IMR-90 (cell line): ENCODE results near the gene LIN7C. TPM values are rescaled to one million over a fixed set of nuclear protein-coding genes. Genes with fewer than 3 reads are reported as not detected.

Source experiments
- ATAC-seq: fragments of 200-7000 bp; cut with Tn5 transposase; 2 replicates; pipeline ENCODE4 v1.9.1; 2020; ENCODE audit warnings: low read depth, mild to moderate bottlenecking, moderate library complexity
- BruUV-seq: library from RNA; stranded (reverse); fragments of 400-500 nt; replicated peaks from 2 replicates; lab custom pipeline; 2021; lab: Mats Ljungman, UMichigan
- CTCF ChIA-PET: fragments of 300-600 bp; formaldehyde crosslinking; extraction: SDS; loops from one replicate; lab custom pipeline; 2021; ENCODE audit warnings: antibody characterized with exemption; lab: Yijun Ruan, JAX
- POLR2A ChIA-PET: fragments of 300-600 bp; sonication (Branson Sonifier 250); formaldehyde crosslinking; loops from one replicate; lab custom pipeline; 2022; ENCODE audit warnings: antibody characterized with exemption; ENCODE audit not compliant: unreplicated experiment; lab: Charles Lee
- DNase-seq: peaks from one replicate; pipeline ENCODE4 v3.0.0; 2013
- H2AFZ ChIP-seq: replicated peaks from 2 replicates; pipeline ENCODE3; 2013; ENCODE audit warnings: low read length, mild to moderate bottlenecking; ENCODE audit not compliant: poor library complexity
- H2AK5ac ChIP-seq: 2 replicates; pipeline ENCODE4 v1.6.1; 2013; ENCODE audit warnings: low read depth, low read length, inconsistent platforms
- H2AK9ac ChIP-seq: replicated peaks from 2 replicates; pipeline ENCODE3; 2013; ENCODE audit warnings: mild to moderate bottlenecking, low read depth, low read length, moderate library complexity; ENCODE audit not compliant: poor library complexity
- H2BK120ac ChIP-seq: 2 replicates; pipeline ENCODE4 v1.6.1; 2013; ENCODE audit warnings: low read depth, low read length, inconsistent platforms
- H2BK15ac ChIP-seq: 3 replicates; pipeline ENCODE4 v1.6.1; 2013; ENCODE audit warnings: low read depth, low read length, inconsistent platforms
- H2BK20ac ChIP-seq: 2 replicates; pipeline ENCODE4 v1.6.1; 2013; ENCODE audit warnings: low read depth, mild to moderate bottlenecking, inconsistent platforms, low read length, moderate library complexity
- H2BK5ac ChIP-seq: 2 replicates; pipeline ENCODE4 v1.6.1; 2013; ENCODE audit warnings: mild to moderate bottlenecking, low read depth, low read length, inconsistent platforms; ENCODE audit not compliant: poor library complexity, severe bottlenecking
- H3K14ac ChIP-seq: replicated peaks from 2 replicates; pipeline ENCODE4 v1.6.1; 2013; ENCODE audit warnings: low read depth, low read length, inconsistent platforms
- H3K18ac ChIP-seq: 2 replicates; pipeline ENCODE4 v1.6.1; 2013; ENCODE audit warnings: low read depth, low read length, control low read depth
- H3K23ac ChIP-seq: 2 replicates; pipeline ENCODE4 v1.6.1; 2013; ENCODE audit warnings: low read depth, low read length, inconsistent platforms
- H3K27ac ChIP-seq: 2 replicates; pipeline ENCODE4 v1.5.1; 2013; ENCODE audit warnings: mild to moderate bottlenecking, control low read depth, low read length; ENCODE audit not compliant: insufficient read depth
- H3K27me3 ChIP-seq: 2 replicates; pipeline ENCODE4 v1.6.1; 2013; ENCODE audit warnings: low read length; ENCODE audit not compliant: control insufficient read depth, insufficient read depth
- H3K36me3 ChIP-seq: 2 replicates; pipeline ENCODE4 v1.6.1; 2013; ENCODE audit warnings: low read length, mixed read lengths; ENCODE audit not compliant: control insufficient read depth, insufficient read depth
- H3K4ac ChIP-seq: 2 replicates; pipeline ENCODE4 v1.6.1; 2013; ENCODE audit warnings: low read depth, low read length, inconsistent platforms
- H3K4me1 ChIP-seq: 2 replicates; pipeline ENCODE4 v1.6.1; 2013; ENCODE audit warnings: low read length, mixed read lengths; ENCODE audit not compliant: control insufficient read depth, insufficient read depth
- H3K4me2 ChIP-seq: 2 replicates; pipeline ENCODE4 v1.6.1; 2013; ENCODE audit warnings: low read depth, mild to moderate bottlenecking, control low read depth, low read length, moderate library complexity
- H3K4me3 ChIP-seq: 2 replicates; pipeline ENCODE4 v1.5.1; 2013; ENCODE audit warnings: low read depth, mild to moderate bottlenecking, control low read depth, low read length, moderate library complexity; ENCODE audit not compliant: insufficient read depth
- H3K56ac ChIP-seq: 2 replicates; pipeline ENCODE4 v1.6.1; 2013; ENCODE audit warnings: low read length, inconsistent platforms; ENCODE audit not compliant: insufficient read depth; ENCODE audit errors: extremely low read depth
- H3K79me1 ChIP-seq, 2 experiments: 2 replicates each; pipeline ENCODE4 v1.6.1; 2013; ENCODE audit warnings: low read length in 2 of 2, inconsistent platforms in 1 of 2, low read depth in 1 of 2
- H3K9ac ChIP-seq: 2 replicates; pipeline ENCODE4 v1.6.1; 2013; ENCODE audit warnings: low read depth, low read length, control low read depth
- H3K9me1 ChIP-seq: 2 replicates; pipeline ENCODE4 v1.6.1; 2013; ENCODE audit warnings: low read length, inconsistent platforms; ENCODE audit not compliant: insufficient read depth
- H3K9me3 ChIP-seq: 2 replicates; pipeline ENCODE4 v1.6.1; 2013; ENCODE audit warnings: low read length; ENCODE audit not compliant: control insufficient read depth, insufficient read depth
- H4K20me1 ChIP-seq: 2 replicates; pipeline ENCODE4 v1.6.1; 2013; ENCODE audit warnings: low read length, inconsistent platforms; ENCODE audit not compliant: insufficient read depth
- H4K5ac ChIP-seq: 2 replicates; pipeline ENCODE4 v1.6.1; 2013; ENCODE audit warnings: mild to moderate bottlenecking, low read depth, low read length, control low read depth
- H4K8ac ChIP-seq, 2 experiments: 2 replicates each; pipeline ENCODE4 v1.6.1; 2013; ENCODE audit warnings: low read depth in 2 of 2, low read length in 2 of 2, control low read depth in 1 of 2, inconsistent platforms in 1 of 2
- H4K91ac ChIP-seq: 2 replicates; pipeline ENCODE4 v1.6.1; 2013; ENCODE audit warnings: low read depth, low read length, inconsistent platforms; ENCODE audit not compliant: insufficient read depth
- MAFK ChIP-seq: IDR thresholded peaks from 2 replicates; pipeline ENCODE4 v1.6.1; 2012; ENCODE audit warnings: low read depth, low read length, improper control_type of control experiment
- RCOR1 ChIP-seq: IDR thresholded peaks from 2 replicates; pipeline ENCODE4 v1.6.1; 2012; ENCODE audit warnings: mild to moderate bottlenecking, low read length, improper control_type of control experiment; ENCODE audit not compliant: insufficient replicate concordance
- dilution Hi-C: fragments of 300-500 bp; cut with HindIII; formaldehyde crosslinking; loops from one replicate; pipeline ENCODE4 v1.14.3; 2018; ENCODE audit warnings: low sequenced_read_pairs; ENCODE audit not compliant: unreplicated experiment
- in situ Hi-C: fragments of 300-500 bp; cut with MboI; formaldehyde crosslinking; loops from 3 replicates; pipeline ENCODE4 v1.14.3; 2019; ENCODE audit warnings: low sequenced_read_pairs, inconsistent platforms, mixed read lengths
- intact Hi-C: fragments of 100-400 bp; cut with micrococcal nuclease; formaldehyde crosslinking; loops from 2 replicates; pipeline ENCODE4 v1.10.0; 2022
- polyA plus RNA-seq, 3 experiments: library from polyadenylated mRNA; depleted of rRNA; stranded (reverse); fragments of >200 nt; gene quantifications; 2 replicates each; pipeline ENCODE4 v1.2.3, GENCODE V29; 2012; ENCODE audit warnings: low replicate concordance in 1 of 3
- total RNA-seq: library from RNA; depleted of rRNA; stranded (reverse); fragments of >200 nt; gene quantifications from 2 replicates; pipeline ENCODE4 v1.2.3, GENCODE V29; 2012

The LIN7C gene
- total and polyA plus RNA-seq, 2 of the 4 experiments (the other 2 are of a cell fraction), result 12.2 to 25.5 TPM

DNA sequence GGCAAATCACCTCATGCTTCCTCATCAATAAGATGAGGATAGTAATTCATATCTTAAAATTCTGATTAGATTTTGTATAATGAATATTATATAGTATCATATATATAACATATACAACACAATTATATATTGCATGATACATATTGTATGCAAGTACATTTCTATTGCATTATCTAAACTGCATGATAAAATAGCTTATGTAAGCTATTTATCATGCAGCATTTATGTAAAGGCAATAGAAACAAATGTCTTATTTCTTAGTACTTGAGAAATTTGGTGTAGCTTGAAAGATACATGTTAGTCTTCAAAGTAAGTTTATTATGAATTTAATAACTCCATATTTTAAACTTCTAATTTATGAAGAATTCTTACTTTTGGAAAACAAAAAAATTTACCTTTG is 5.5 kb downstream of the LIN7C start:
- Histone ChIP-seq H2BK5ac (no peak overlapping the region), H3K4me2 (no peak overlapping the region), H4K91ac (no peak overlapping the region), H3K14ac (no peak overlapping the region), H3K18ac (no peak overlapping the region), H3K56ac (no peak overlapping the region), H4K20me1 (peaks cover 18% of the 10 kb centered on the region; the same call in 1 of the 2 replicates), H3K4ac (no peak overlapping the region), H3K9ac (no peak overlapping the region), H3K9me1 (no peaks in the 10 kb centered on the region), H4K5ac (no peak overlapping the region), H3K27ac (no peak overlapping the region), H2BK120ac (no peak overlapping the region), H2BK20ac (no peak overlapping the region), H3K23ac (no peak overlapping the region), H2AK9ac (no peak overlapping the region), H4K8ac (no peak overlapping the region), H3K36me3 (peaks cover 12% of the 10 kb centered on the region), H3K79me1 (peaks cover 10 to 23% of the 10 kb centered on the region in 2 experiments), H3K27me3 (no peaks in the 10 kb centered on the region), H3K4me3 (no peak overlapping the region), H3K4me1 (peaks cover 2% of the 10 kb centered on the region; the same call in 1 of the 2 replicates), H2AFZ (no peak overlapping the region), H3K9me3 (no peaks in the 10 kb centered on the region), H2BK15ac (no peak overlapping the region), H2AK5ac (no peak overlapping the region)
- dilution Hi-C loops, result no loop called here
- intact Hi-C loops, result loop anchor here (10.0 kb wide), 1 partner anchor 1834 kb away; no protein-coding TSS in a partner anchor
- ChIA-PET POLR2A (no interaction called here), CTCF (no interaction called here)
- ATAC-seq, result no peak
- DNase-seq, result no peak
- no TSS peak for BruUV-seq
- in situ Hi-C loops, result loop anchor here (25.0 kb wide), 1 partner anchor 1836 kb away; no protein-coding TSS in a partner anchor
- peak; percentile 85 for TF ChIP-seq MAFK
- TF ChIP-seq RCOR1, result no peak
